Keratinocyte (primary cell): ENCODE measurements around the gene DACT2. TPM values are rescaled to one million over a fixed set of nuclear protein-coding genes. Genes with fewer than 3 reads are reported as not detected.

ENCODE experiments used
- DNase-seq: peaks from one replicate; pipeline ENCODE4 v3.0.0-alpha.2; 2011; ENCODE audit warnings: low read depth, missing footprints, low spot score
- FAIRE-seq: peaks from 2 replicates; lab custom pipeline; 2011; peaks lifted over from hg19 to GRCh38; lab: Jason Lieb, UNC
- H2AFZ ChIP-seq: 2 replicates; pipeline ENCODE4 v1.6.0; 2012; ENCODE audit warnings: low read length, control low read depth, inconsistent platforms; ENCODE audit not compliant: control insufficient read depth
- H3K27ac ChIP-seq: 2 replicates; pipeline ENCODE4 v1.5.1; 2011; ENCODE audit warnings: low read length; ENCODE audit not compliant: control insufficient read depth, insufficient read depth
- H3K27me3 ChIP-seq: 3 replicates; pipeline ENCODE4 v1.6.0; 2011; ENCODE audit warnings: low read length; ENCODE audit not compliant: control insufficient read depth, insufficient read depth; ENCODE audit errors: extremely low read depth
- H3K36me3 ChIP-seq, 2 experiments: 2 replicates in 1 of 2; 3 replicates in 1 of 2; pipeline ENCODE4 v1.5.1; 2011; ENCODE audit warnings: low read length in 2 of 2, mild to moderate bottlenecking in 1 of 2; ENCODE audit not compliant: control insufficient read depth in 2 of 2, insufficient read depth in 2 of 2; ENCODE audit errors: extremely low read depth in 1 of 2
- H3K4me1 ChIP-seq: 3 replicates; pipeline ENCODE4 v1.5.1; 2011; ENCODE audit warnings: low read length; ENCODE audit not compliant: control insufficient read depth, insufficient read depth; ENCODE audit errors: extremely low read depth
- H3K4me2 ChIP-seq: 3 replicates; pipeline ENCODE4 v1.6.0; 2011; ENCODE audit warnings: low read depth, low read length; ENCODE audit not compliant: control insufficient read depth, insufficient read depth; ENCODE audit errors: extremely low read depth
- H3K4me3 ChIP-seq, 3 experiments: fragments of 200-600 bp in 1 of 3; sonication (generic) in 1 of 3; 2 replicates in 2 of 3; 3 replicates in 1 of 3; pipeline ENCODE4 v1.5.1; 2011 to 2016; ENCODE audit warnings: low read length in 3 of 3, mild to moderate bottlenecking in 3 of 3, control low read depth in 2 of 3, inconsistent platforms in 1 of 3, low read depth in 1 of 3, mixed read lengths in 1 of 3, mixed run types in 1 of 3, moderate library complexity in 1 of 3; ENCODE audit not compliant: control insufficient read depth in 2 of 3, insufficient read depth in 2 of 3; ENCODE audit errors: extremely low read depth in 1 of 3
- H3K79me2 ChIP-seq: 2 replicates; pipeline ENCODE4 v1.6.0; 2012; ENCODE audit warnings: low read length; ENCODE audit not compliant: control insufficient read depth, insufficient read depth
- H3K9ac ChIP-seq: 3 replicates; pipeline ENCODE4 v1.6.0; 2011; ENCODE audit warnings: low read length; ENCODE audit not compliant: control insufficient read depth, insufficient read depth; ENCODE audit errors: extremely low read depth
- H3K9me1 ChIP-seq: 3 replicates; pipeline ENCODE4 v1.6.0; 2011; ENCODE audit warnings: low read length; ENCODE audit not compliant: control insufficient read depth, insufficient read depth; ENCODE audit errors: extremely low read depth
- H3K9me3 ChIP-seq: 2 replicates; pipeline ENCODE4 v1.5.1; 2012; ENCODE audit warnings: low read depth, low read length; ENCODE audit not compliant: control insufficient read depth
- H4K20me1 ChIP-seq: 3 replicates; pipeline ENCODE4 v1.6.0; 2011; ENCODE audit warnings: low read length; ENCODE audit not compliant: control insufficient read depth, insufficient read depth; ENCODE audit errors: extremely low read depth
- EZH2 ChIP-seq: IDR thresholded peaks from one replicate; pipeline ENCODE4 v1.6.1; 2012; ENCODE audit warnings: inconsistent platforms, mild to moderate bottlenecking, low read length, moderate library complexity
- dilution Hi-C: fragments of 300-500 bp; cut with MboI; formaldehyde crosslinking; loops from one replicate; pipeline ENCODE4 v1.7.0; 2020; ENCODE audit warnings: low sequenced_read_pairs; ENCODE audit not compliant: extremely low pct_ligation_motif_present
- polyA plus RNA-seq, 5 experiments: library from polyadenylated mRNA; depleted of rRNA in 3 of 5; stranded (reverse) in 3 of 5; stranded (forward) in 1 of 5; unstranded in 1 of 5; fragments of >200 nt; gene quantifications; 1 replicate in 1 of 5; 2 replicates in 3 of 5; 3 replicates in 1 of 5; pipeline versions ENCODE4 v1.2.1 to v1.2.3, GENCODE V29; 2011 to 2012; ENCODE audit warnings: missing spikeins in 2 of 5, low read depth in 1 of 5, low replicate concordance in 1 of 5
- TF ChIP-seq, protein P1 (sequence below), 3 experiments: IDR thresholded peaks in 1 of 3; conservative IDR thresholded peaks in 1 of 3; optimal IDR thresholded peaks in 1 of 3; 2 replicates in 2 of 3; 3 replicates in 1 of 3; pipeline versions ENCODE3 to v1.5.1; 2011; ENCODE audit warnings: low read length in 3 of 3, mild to moderate bottlenecking in 3 of 3, moderate library complexity in 2 of 3, control low read depth in 1 of 3, inconsistent platforms in 1 of 3; ENCODE audit not compliant: insufficient read depth in 2 of 3; ENCODE audit errors: extremely low read depth in 1 of 3

The DACT2 gene
- polyA plus RNA-seq, 1 donor (not counting 4 experiments of a cell fraction or from before 2014, with no cell fraction given) = 0.09 TPM

DNA sequence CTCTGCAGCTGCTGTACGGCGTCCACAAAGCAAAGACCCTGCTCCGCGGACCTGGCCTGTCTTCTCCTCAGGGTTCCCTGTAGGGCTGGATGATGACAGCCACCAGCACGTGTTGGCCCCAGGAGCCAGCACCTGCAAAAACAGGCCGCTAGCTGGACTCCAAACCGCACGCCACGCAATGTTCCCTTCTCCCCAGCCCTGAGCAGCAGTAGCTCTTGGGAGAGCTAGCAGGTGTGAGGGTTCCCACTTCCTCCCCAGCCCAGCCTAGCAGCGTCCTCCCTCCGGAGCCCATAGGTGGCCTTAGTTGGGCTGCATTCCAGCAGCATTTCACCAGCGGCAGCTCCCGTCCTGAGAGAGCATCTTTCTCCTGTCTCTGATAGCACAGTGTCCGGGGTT, 42.3 kb downstream of the DACT2 start:
- Histone ChIP-seq H3K27ac (no peak overlapping the region), H3K4me3 (no peak overlapping the region), H3K9ac (no peak overlapping the region), H3K9me3 (no peaks in the 10 kb centered on the region), H2AFZ (no peak overlapping the region), H3K79me2 (no peaks in the 10 kb centered on the region), H3K36me3 (no peaks in the 10 kb centered on the region), H3K4me2 (no peak overlapping the region), H3K27me3 (peaks cover 14% of the 10 kb centered on the region), H3K4me1 (no peaks in the 10 kb centered on the region), H3K9me1 (no peaks in the 10 kb centered on the region), H4K20me1 (no peaks in the 10 kb centered on the region)
- dilution Hi-C loops = no loop called here
- no peak for TF ChIP-seq EZH2
- TF ChIP-seq, protein P1, sequence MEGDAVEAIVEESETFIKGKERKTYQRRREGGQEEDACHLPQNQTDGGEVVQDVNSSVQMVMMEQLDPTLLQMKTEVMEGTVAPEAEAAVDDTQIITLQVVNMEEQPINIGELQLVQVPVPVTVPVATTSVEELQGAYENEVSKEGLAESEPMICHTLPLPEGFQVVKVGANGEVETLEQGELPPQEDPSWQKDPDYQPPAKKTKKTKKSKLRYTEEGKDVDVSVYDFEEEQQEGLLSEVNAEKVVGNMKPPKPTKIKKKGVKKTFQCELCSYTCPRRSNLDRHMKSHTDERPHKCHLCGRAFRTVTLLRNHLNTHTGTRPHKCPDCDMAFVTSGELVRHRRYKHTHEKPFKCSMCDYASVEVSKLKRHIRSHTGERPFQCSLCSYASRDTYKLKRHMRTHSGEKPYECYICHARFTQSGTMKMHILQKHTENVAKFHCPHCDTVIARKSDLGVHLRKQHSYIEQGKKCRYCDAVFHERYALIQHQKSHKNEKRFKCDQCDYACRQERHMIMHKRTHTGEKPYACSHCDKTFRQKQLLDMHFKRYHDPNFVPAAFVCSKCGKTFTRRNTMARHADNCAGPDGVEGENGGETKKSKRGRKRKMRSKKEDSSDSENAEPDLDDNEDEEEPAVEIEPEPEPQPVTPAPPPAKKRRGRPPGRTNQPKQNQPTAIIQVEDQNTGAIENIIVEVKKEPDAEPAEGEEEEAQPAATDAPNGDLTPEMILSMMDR (optimal IDR thresholded peaks at IDR 0.05 in 1 of 3, IDR thresholded peaks at IDR 0.05 in 1 of 3, conservative IDR thresholded peaks at IDR 0.05 in 1 of 3; ENCODE audit: extremely low read depth in 1 of 3, insufficient read depth in 2 of 3, low read length in 3 of 3) = no peak
- no peak for DNase-seq
- FAIRE-seq = no peak

DNA sequence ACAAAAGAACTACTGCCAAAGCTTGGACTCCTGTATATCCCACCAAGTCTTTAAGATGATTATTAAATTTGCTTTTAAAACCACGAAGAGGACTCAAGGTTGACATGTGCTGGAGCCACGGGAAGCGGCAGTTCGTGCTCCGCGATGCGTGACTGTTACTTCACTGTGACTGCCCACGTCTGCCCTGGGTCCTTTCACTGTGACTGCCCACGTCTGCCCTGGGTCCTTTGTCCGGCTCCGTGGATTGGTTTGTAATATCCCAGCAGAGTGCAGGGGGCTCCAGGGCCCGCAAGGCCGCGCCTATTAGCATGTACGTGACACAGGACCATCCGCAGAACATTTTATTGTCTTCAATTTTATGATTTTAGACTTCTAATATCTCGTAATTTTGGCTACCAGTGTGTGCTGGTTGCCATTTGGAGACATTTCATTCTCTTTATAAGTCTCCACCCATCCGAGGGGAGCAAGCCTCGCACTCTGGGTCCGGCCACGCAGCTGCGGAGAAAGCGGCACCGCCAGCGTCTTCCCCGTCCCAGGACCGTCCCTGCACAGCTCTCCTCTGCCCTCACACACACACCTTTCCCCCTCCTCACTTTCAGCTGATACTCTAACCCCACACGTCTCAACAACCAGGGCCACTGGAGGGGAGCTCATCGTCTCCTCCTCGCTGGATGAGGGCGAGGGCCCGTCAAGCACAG, 42.9 kb downstream of the DACT2 start:
- dilution Hi-C loops = no loop called here
- no peaks in the 10 kb centered on the region for H3K79me2 ChIP-seq
- DNase-seq (no peak), FAIRE-seq (no peak)
- no peak overlapping the region for H3K4me2 ChIP-seq
- H3K36me3 ChIP-seq = no peaks in the 10 kb centered on the region
- no peaks in the 10 kb centered on the region for H3K9me3 ChIP-seq
- no peaks in the 10 kb centered on the region for H4K20me1 ChIP-seq
- no peak overlapping the region for H2AFZ ChIP-seq
- no peak overlapping the region for H3K4me3 ChIP-seq
- H3K9me1 ChIP-seq = no peaks in the 10 kb centered on the region
- no peak overlapping the region for H3K9ac ChIP-seq
- peaks cover 18% of the 10 kb centered on the region for H3K27me3 ChIP-seq
- TF ChIP-seq, protein P1 (optimal IDR thresholded peaks at IDR 0.05 in 1 of 3, IDR thresholded peaks at IDR 0.05 in 1 of 3, conservative IDR thresholded peaks at IDR 0.05 in 1 of 3; ENCODE audit: extremely low read depth in 1 of 3, insufficient read depth in 2 of 3, low read length in 3 of 3) = no peak
- TF ChIP-seq EZH2 = no peak
- no peaks in the 10 kb centered on the region for H3K4me1 ChIP-seq
- no peak overlapping the region for H3K27ac ChIP-seq
